Gastroesophageal sphincter (tissue), 3 donors: ENCODE data around the gene CKAP4.

Experiments used
- EP300 ChIP-seq: sonication (generic); formaldehyde crosslinking; IDR thresholded peaks from one replicate; pipeline ENCODE4 v1.6.1; 2017; ENCODE audit warnings: antibody characterized with exemption, mild to moderate bottlenecking
- POLR2A ChIP-seq, 2 donors: fragments of 450-650 bp; IDR thresholded peaks; one replicate each; pipeline ENCODE4 v1.6.1; 2017; ENCODE audit warnings: antibody characterized with exemption in 2 of 2, mild to moderate bottlenecking in 2 of 2, moderate library complexity in 1 of 2
- POLR2AphosphoS5 ChIP-seq: sonication (generic); formaldehyde crosslinking; IDR thresholded peaks from one replicate; pipeline ENCODE4 v1.6.1; 2017; ENCODE audit warnings: antibody characterized with exemption
- TF ChIP-seq, protein P1 (sequence below), 4 experiments: fragments of 200-600 bp in 2 of 4; fragments of 450-650 bp in 2 of 4; sonication (generic) in 1 of 4; IDR thresholded peaks; one replicate each; pipeline ENCODE4 v1.5.1; 2017 to 2019; ENCODE audit warnings: antibody characterized with exemption in 4 of 4, mild to moderate bottlenecking in 2 of 4, moderate library complexity in 2 of 4

DNA sequence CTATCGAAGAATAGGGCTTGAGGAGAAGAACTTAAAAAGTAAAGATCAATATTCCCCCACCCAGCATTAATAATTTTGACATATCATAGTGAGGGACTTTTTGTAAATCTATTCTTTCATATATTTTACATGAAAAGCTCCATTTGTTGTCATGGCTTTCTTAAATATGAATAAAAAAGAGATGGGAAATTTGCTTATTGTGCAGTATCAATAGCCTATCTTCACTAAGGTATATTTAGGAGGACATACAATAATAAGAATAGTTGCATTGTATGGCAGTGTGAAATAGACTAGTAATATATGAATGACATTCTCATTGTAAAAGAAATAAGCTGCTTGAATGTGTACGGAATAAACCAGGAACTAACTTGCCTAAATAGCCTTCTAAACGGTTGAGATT lies 49.3 kb upstream of the CKAP4 start:
- TF ChIP-seq, protein P1, sequence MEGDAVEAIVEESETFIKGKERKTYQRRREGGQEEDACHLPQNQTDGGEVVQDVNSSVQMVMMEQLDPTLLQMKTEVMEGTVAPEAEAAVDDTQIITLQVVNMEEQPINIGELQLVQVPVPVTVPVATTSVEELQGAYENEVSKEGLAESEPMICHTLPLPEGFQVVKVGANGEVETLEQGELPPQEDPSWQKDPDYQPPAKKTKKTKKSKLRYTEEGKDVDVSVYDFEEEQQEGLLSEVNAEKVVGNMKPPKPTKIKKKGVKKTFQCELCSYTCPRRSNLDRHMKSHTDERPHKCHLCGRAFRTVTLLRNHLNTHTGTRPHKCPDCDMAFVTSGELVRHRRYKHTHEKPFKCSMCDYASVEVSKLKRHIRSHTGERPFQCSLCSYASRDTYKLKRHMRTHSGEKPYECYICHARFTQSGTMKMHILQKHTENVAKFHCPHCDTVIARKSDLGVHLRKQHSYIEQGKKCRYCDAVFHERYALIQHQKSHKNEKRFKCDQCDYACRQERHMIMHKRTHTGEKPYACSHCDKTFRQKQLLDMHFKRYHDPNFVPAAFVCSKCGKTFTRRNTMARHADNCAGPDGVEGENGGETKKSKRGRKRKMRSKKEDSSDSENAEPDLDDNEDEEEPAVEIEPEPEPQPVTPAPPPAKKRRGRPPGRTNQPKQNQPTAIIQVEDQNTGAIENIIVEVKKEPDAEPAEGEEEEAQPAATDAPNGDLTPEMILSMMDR (IDR thresholded peaks at IDR 0.05), result no peak
- no peak for TF ChIP-seq POLR2A (IDR thresholded peaks at IDR 0.05)
- TF ChIP-seq EP300, result no peak
- TF ChIP-seq POLR2AphosphoS5, result no peak
